GM19043 (cell line): ENCODE measurements around the gene ANO4.

Experiments used
- ATAC-seq: cut with Tn5 transposase; IDR thresholded peaks from one replicate; pipeline ENCODE4 v1.9.1; 2021; ENCODE audit warnings: low read depth; ENCODE audit not compliant: unreplicated experiment

ANO4 gene

GRCh38 chr12:100794441-100795173, at the start of gene ANO4:
Gene ANO4 (plus strand): TSS chr12:100794776. CDS start chr12:100901786, 107,010 bp downstream.
- ATAC-seq, result no peak

- no peak for ATAC-seq
Measured at GRCh38 chr12:100745378-100746071, 49.1 kb upstream of the ANO4 start.

- ATAC-seq, result no peak
Measured at GRCh38 chr12:100752841-100753240, 41.7 kb upstream of the ANO4 start.

GRCh38 chr12:100753837-100754236, 40.7 kb upstream of the ANO4 start:
- ATAC-seq, result no peak

GRCh38 chr12:100755186-100755585, 39.4 kb upstream of the ANO4 start:
- ATAC-seq, result no peak

GRCh38 chr12:100758083-100758482, 36.5 kb upstream of the ANO4 start:
- no peak for ATAC-seq

- ATAC-seq, result no peak
Measured at GRCh38 chr12:100767371-100767770, 27.2 kb upstream of the ANO4 start.

GRCh38 chr12:100767950-100768349, 26.6 kb upstream of the ANO4 start:
- ATAC-seq, result no peak

GRCh38 chr12:100778967-100779590, 15.5 kb upstream of the ANO4 start:
- ATAC-seq, result no peak

- ATAC-seq, result no peak
Measured at GRCh38 chr12:100789146-100789545, 5.4 kb upstream of the ANO4 start.

GRCh38 chr12:100789975-100790374, 4.6 kb upstream of the ANO4 start:
- no peak for ATAC-seq

GRCh38 chr12:100790552-100790951, 4.0 kb upstream of the ANO4 start:
- no peak for ATAC-seq

GRCh38 chr12:100793182-100793581, 1.4 kb upstream of the ANO4 start:
- ATAC-seq, result no peak

GRCh38 chr12:100795174-100795799, 711 bp downstream of the ANO4 start:
- no peak for ATAC-seq

GRCh38 chr12:100795800-100796179, 1.2 kb downstream of the ANO4 start:
- ATAC-seq, result no peak

- no peak for ATAC-seq
Measured at GRCh38 chr12:100796621-100797020, 2.0 kb downstream of the ANO4 start.

- no peak for ATAC-seq
Measured at GRCh38 chr12:100797246-100797645, 2.7 kb downstream of the ANO4 start.

- no peak for ATAC-seq
Measured at GRCh38 chr12:100797786-100798185, 3.2 kb downstream of the ANO4 start.

GRCh38 chr12:100798286-100799160, 3.9 kb downstream of the ANO4 start:
- ATAC-seq, result no peak

- ATAC-seq, result no peak
Measured at GRCh38 chr12:100799770-100800169, 5.2 kb downstream of the ANO4 start.
